Amniotic stem cell (primary cell): ENCODE results near the gene NEK6.

ENCODE experiments used
- DNase-seq: peaks from one replicate; lab custom pipeline; 2025; lab: John Stamatoyannopoulos, UW

Gene NEK6

GRCh38 chr9:124354346-124355038, 96.7 kb downstream of the NEK6 start:
- DNase-seq = no peak

- DNase-seq = no peak
Measured at GRCh38 chr9:124355039-124355940, 97.5 kb downstream of the NEK6 start.

GRCh38 chr9:124355941-124356744, 98.4 kb downstream of the NEK6 start:
- DNase-seq = no peak

GRCh38 chr9:124356745-124357390, 99.1 kb downstream of the NEK6 start:
- no peak for DNase-seq

GRCh38 chr9:124357721-124358361, 100.1 kb downstream of the NEK6 start:
- no peak for DNase-seq

- no peak for DNase-seq
Measured at GRCh38 chr9:124358631-124359030, 100.9 kb downstream of the NEK6 start.

GRCh38 chr9:124359426-124359825, 101.7 kb downstream of the NEK6 start:
- DNase-seq = no peak

GRCh38 chr9:124359855-124360678, 102.3 kb downstream of the NEK6 start:
- DNase-seq = no peak

GRCh38 chr9:124361128-124361527, 103.4 kb downstream of the NEK6 start:
- no peak for DNase-seq

- DNase-seq = no peak
Measured at GRCh38 chr9:124363326-124364096, 105.8 kb downstream of the NEK6 start.

- no peak for DNase-seq
Measured at GRCh38 chr9:124364141-124364540, 106.4 kb downstream of the NEK6 start.

- DNase-seq = no peak
Measured at GRCh38 chr9:124365036-124365435, 107.3 kb downstream of the NEK6 start.

GRCh38 chr9:124366476-124367220, 108.9 kb downstream of the NEK6 start:
- no peak for DNase-seq

- no peak for DNase-seq
Measured at GRCh38 chr9:124368692-124369091, 110.9 kb downstream of the NEK6 start.

- no peak for DNase-seq
Measured at GRCh38 chr9:124369231-124369797, 111.6 kb downstream of the NEK6 start.

GRCh38 chr9:124370896-124371582, 113.3 kb downstream of the NEK6 start:
- DNase-seq = no peak

GRCh38 chr9:124372038-124372437, 114.3 kb downstream of the NEK6 start:
- DNase-seq = no peak

GRCh38 chr9:124373386-124373785, 115.6 kb downstream of the NEK6 start:
- no peak for DNase-seq
